ENCODE results near the gene TLX2.

- TF ChIP-seq CTCF (conservative IDR thresholded peaks at IDR 0.05; ENCODE audit: low read depth in 2 of 2) = no peak
- TF ChIP-seq EZH2 (IDR thresholded peaks at IDR 0.05; ENCODE audit: low read depth, unreplicated experiment) = no peak
- no peak for TF ChIP-seq POLR2AphosphoS5 (IDR thresholded peaks at IDR 0.05; ENCODE audit: low read depth)
- no peak for TF ChIP-seq CREB1 (CRISPR knock-in tag; IDR thresholded peaks at IDR 0.05; ENCODE audit: low read depth)
- no peak for TF ChIP-seq EZH2phosphoT487 (IDR thresholded peaks at IDR 0.05; ENCODE audit: unreplicated experiment)
- TF ChIP-seq ZNF331 (CRISPR knock-in tag; IDR thresholded peaks at IDR 0.05; ENCODE audit: low read depth) = no peak
- TF ChIP-seq JUNB (IDR thresholded peaks at IDR 0.05; ENCODE audit: unreplicated experiment) = no peak
- no peak for TF ChIP-seq REST (IDR thresholded peaks at IDR 0.05; ENCODE audit: unreplicated experiment)
- no peak for TF ChIP-seq ETS1 (IDR thresholded peaks at IDR 0.05)
- TF ChIP-seq NANOG (IDR thresholded peaks at IDR 0.05; ENCODE audit: borderline replicate concordance) = no peak
- no peak for TF ChIP-seq ZNF462 (CRISPR knock-in tag; IDR thresholded peaks at IDR 0.05)
- no peak for TF ChIP-seq ZNF114 (CRISPR knock-in tag; IDR thresholded peaks at IDR 0.05)
- TF ChIP-seq STAT1 (IDR thresholded peaks at IDR 0.05; ENCODE audit: unreplicated experiment) = no peak
These were observed 38.0 kb downstream of the TLX2 start for GRCh38 chr2:74551942-74552913.
